Left lobe of liver (tissue), 2 donors: Measurements from ENCODE around the gene RNU7-1. TPM values are rescaled to one million over a fixed set of nuclear protein-coding genes. Genes with fewer than 3 reads are reported as not detected.

Source experiments
- ATAC-seq: fragments of 200-7000 bp; cut with Tn5 transposase; one replicate; pipeline ENCODE4 v1.9.1; 2020; ENCODE audit warnings: mild to moderate bottlenecking, moderate library complexity
- DNase-seq: peaks from one replicate; pipeline ENCODE4 v3.0.0-alpha.2; 2020; ENCODE audit warnings: low spot score
- total RNA-seq: library from RNA; stranded (reverse); gene quantifications from one replicate; pipeline ENCODE4 v1.2.1, GENCODE V29; 2021
- donor health status: DM: no; HTN: no; CAD: no; lungs with moderate emphysema.
- donor health status: DM: no; HTN: yes; CAD: no.

RNU7-1 gene
- total RNA-seq, 1 donor from 2014 or later, result not detected

DNA sequence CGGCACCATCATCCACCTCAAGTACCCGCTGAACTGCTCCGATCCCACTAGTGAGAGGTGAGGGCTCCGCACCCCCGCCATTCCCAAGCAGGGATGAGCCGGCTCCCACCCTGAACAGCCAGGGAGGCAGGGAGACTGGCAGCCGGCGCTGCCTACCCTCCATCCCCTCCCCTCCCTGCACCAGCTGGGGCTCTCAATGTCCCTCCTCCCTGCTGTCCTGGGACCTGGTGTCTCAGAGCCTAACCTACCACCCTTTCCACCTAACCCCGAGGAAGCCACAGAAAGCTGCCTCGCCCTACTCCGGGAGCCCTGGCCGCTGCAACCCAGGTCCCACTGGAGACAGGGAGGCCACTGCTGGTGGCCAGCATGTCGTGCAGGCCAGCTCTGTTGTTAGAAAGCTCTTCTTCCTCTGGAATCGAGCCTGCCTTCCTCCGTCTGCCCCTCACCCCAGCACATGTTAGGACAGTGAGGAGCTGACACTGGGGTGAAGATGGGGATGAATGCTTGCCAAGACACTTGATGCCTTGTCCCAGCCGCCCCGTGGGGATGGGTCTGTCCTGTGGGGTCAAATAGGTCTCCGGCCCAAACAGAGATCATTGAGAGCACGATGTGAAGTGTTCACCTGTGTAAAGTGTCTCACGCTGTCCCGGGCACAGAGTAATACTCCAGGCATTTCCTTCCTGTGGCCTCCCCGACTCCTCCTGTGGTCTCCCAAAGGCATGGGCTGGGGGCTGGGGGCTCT lies 8.7 kb downstream of the RNU7-1 start:
- ATAC-seq, result no peak
- DNase-seq, result no peak

DNA sequence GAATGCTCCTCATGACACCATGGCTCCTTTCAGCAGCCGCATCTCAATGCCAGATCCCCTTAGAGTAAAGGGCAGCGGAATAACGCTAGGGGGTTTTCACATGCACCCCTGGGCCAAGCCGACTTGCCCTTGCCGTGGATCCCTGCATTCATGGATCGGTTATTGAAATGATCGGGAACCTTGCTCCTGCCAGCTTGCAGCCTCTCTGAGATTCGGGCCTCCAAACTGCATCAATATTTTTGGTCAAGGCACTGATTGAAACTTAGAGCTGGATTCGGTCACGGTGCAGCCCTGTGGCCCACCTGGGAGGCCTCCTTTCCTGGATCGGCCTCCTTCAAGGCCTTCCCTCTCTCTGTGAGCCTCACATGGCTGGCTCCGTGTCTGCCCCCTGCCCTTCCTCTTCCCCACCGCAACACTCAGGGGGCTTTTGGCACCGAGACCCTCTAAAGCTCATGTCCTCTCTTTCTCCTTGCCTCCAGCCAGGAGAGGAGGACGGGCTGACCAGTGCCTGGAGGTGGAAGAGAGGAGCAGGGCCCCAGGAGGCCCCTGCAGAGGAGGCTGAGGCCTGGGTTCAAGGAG lies 9.3 kb downstream of the RNU7-1 start:
- ATAC-seq, result no peak
- no peak for DNase-seq

DNA sequence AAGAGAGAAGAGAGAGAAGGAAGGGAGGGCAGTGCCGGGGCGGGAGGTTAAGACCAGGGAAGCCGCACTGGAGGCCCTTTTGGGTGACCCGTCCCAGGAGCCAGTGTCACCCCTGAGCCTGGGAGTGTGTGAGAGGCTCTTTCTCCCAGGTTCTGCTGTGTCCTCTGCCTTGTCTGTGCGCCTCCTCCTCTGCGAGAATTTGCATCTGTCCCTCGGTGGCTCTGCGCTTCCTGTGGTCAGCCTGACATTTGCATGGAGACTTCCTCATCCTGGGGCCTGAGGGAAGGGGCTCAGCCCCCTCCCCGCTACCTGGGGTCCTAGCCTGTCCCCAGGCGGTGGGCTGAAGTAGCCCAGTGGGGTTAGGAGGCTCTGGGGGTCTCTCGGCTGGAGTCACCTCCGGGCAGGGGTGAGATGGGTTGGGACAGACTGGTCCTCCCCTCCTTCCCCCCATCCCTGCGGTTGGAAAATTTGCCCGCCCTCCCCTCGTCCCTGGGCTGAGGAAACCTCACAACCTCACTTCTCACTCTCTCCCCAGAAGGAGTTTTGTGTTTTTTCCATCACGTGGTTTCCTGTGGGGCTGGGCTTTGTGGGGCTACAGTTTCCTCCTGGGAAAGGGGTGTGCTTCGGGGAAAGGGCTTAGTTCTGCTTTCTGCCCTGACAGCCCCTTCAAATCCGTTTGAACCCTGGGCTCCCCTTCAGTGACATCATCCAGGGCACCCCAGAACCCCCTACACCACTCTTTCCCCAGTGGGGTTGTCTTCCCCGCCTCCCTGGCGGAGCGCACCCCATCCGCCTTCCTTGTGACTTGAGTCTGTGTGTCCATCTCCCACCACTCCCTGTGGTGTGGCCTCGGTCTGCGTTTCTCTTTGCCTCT lies 10.1 kb downstream of the RNU7-1 start:
- peak; percentile 55 for DNase-seq
- ATAC-seq, result peak; percentile 38

DNA sequence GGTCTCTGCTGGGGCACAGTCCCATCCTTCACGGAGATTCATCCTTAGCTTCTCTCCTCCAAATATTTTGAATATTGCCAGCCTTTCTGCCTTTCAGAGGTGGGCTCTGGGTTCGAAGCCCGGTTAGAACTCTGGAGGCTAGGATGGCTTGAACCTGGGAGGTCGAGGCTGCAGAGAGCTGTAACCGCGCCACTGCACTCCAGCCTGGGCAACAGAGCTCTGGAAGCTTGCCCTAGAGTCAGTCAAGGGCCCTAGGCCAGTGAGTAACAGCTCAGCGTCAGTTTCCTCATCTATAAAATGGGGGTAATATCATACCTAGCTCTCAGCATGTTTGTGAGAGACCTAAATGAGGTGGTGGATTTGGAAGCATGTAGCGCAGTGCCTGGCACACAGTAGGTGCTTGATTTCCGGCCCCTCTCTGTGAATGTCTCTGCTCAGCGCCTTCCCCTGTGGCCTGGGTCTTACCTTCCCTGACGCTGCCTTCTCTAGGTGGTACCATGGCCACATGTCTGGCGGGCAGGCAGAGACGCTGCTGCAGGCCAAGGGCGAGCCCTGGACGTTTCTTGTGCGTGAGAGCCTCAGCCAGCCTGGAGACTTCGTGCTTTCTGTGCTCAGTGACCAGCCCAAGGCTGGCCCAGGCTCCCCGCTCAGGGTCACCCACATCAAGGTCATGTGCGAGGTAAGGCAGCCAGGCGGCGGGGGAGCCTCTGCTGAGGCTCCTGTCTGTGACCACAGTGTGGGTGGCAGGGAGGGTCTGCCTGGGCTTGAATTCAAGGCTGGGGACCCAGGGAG lies 10.9 kb downstream of the RNU7-1 start:
- no peak for DNase-seq
- ATAC-seq, result no peak

DNA sequence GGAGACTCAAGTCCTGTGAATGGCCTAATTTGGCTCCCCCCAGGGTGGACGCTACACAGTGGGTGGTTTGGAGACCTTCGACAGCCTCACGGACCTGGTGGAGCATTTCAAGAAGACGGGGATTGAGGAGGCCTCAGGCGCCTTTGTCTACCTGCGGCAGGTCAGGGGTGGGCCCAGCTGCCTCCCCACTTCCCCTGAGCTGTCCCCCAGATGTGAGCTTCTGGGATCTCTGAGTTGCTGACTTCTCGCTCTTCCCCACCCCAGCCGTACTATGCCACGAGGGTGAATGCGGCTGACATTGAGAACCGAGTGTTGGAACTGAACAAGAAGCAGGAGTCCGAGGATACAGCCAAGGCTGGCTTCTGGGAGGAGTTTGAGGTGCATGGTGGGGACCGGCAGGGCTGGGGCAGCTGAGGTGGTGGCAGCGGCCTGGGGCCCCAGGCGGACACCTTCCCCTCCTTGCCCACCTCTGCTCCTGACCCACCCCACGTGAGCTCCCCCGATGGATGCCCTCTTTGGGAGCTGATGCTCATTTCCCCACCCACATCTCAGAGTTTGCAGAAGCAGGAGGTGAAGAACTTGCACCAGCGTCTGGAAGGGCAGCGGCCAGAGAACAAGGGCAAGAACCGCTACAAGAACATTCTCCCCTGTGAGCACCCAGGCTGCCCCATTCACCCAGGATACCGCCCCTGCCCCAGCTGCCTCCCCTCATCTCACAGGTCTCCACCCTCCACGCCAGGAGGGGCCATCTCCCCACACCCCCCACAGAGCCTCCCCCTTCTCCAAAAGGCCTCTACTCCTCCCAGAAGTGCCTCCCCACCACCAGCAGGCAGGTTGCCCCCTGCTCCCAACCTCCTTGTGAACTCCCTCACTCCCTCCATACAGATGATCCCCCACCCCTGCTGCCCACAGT lies 11.7 kb downstream of the RNU7-1 start:
- ATAC-seq, result no peak
- no peak for DNase-seq

DNA sequence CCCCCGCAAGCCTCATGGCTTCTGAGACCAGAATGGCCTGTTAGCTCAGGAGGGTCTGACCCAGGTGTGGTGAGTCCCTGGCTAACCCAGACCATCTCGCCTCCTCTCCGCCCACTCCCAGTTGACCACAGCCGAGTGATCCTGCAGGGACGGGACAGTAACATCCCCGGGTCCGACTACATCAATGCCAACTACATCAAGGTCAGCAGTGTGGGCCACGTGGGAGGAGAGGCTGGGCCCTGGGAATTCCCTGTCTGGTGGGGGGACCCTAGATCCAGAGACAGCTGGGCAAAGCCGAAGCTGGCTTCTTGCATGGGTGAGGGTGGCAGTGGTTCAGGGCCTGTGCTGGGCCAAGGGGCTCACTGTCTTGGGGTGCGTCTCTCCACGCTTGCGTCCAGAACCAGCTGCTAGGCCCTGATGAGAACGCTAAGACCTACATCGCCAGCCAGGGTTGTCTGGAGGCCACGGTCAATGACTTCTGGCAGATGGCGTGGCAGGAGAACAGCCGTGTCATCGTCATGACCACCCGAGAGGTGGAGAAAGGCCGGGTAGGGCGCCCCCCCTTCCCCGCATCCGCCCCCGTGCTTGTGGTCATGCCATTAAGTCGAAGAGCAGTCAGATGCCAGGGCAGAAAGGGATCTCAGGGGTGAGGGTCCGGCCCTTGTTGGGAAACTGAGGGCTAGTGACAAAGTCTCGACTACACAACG lies 12.6 kb downstream of the RNU7-1 start:
- DNase-seq (no peak), ATAC-seq (no peak)

DNA sequence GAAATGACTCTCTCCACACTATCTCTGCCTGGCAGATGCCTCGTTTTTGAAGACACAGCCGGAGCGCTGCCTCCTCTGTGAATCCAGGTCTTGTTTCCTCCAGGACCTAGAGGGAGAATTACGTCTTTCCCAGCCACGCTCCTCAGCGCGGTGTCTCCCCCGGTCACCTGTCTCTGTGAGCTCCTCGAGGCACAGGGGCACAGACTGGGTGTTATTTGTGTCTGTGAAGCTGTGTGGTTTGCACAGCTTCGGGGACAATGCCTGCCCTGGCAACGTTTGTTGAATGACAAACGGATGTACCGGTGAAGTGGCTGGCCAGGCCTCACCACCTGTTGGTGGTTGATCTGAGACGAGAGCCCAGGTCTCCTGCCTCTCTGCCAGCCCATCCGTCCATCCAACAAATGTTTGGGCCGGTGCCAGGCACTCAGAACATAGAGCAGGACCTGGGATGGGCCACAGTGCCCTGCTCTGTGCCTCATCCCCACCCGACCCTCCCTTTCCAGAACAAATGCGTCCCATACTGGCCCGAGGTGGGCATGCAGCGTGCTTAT lies 13.6 kb downstream of the RNU7-1 start:
- ATAC-seq (no peak), DNase-seq (no peak)

DNA sequence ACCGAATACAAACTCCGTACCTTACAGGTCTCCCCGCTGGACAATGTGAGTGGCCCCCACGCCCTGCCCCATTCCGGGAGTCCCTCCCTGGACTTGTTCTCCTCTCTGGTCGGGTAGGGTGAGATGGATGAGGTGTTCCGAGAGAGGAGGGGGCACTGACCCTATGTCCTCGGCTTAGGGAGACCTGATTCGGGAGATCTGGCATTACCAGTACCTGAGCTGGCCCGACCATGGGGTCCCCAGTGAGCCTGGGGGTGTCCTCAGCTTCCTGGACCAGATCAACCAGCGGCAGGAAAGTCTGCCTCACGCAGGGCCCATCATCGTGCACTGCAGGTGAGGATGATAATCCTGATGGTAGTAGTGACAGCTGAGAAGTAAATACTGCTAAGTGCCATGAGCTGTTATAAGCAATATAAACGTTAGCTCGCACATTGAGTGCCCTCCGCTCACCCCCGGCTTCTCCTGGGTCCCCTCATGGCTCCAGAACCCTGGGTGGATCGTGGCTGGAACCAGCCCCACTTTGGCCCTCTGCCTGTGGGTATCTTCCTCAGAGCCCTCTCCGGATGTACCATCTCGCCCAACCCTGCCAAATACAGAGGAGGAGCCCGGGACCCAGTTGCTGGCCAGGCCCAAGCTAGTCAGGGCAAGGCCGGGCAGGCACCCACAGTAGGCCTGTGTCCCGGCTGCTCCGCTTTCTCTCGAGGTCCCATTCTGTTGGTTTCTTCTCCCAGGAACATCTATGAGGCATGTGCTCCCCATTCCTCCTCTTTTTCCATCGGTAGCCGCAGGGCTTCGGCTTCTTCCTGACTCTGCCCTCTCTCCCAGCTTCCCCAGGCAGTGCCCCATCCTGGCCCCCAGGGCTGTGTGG lies 14.4 kb downstream of the RNU7-1 start:
- no peak for ATAC-seq
- peak; percentile 46 for DNase-seq

DNA sequence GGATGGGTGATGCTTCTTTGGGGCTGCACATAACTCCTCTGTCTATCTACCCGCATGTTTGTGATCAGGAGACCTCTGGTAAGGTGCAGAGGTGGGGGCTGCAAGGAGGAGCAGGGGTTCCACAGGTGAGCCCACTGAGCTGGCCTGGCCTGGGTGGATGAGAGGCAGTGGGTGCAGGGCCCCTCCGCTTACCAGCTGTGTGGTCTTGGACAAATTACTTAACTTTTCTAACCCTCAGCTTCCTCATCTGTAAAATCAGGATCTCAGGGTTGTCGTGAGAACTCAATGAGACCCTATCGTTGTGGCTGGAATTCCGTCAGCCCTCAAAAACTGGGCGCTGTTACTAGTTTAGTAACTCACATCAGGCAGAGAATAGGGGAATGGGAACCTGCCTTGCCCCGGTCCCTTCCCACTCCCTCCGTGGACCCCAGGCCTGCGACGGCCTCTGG lies 15.0 kb downstream of the RNU7-1 start:
- no peak for DNase-seq
- no peak for ATAC-seq

DNA sequence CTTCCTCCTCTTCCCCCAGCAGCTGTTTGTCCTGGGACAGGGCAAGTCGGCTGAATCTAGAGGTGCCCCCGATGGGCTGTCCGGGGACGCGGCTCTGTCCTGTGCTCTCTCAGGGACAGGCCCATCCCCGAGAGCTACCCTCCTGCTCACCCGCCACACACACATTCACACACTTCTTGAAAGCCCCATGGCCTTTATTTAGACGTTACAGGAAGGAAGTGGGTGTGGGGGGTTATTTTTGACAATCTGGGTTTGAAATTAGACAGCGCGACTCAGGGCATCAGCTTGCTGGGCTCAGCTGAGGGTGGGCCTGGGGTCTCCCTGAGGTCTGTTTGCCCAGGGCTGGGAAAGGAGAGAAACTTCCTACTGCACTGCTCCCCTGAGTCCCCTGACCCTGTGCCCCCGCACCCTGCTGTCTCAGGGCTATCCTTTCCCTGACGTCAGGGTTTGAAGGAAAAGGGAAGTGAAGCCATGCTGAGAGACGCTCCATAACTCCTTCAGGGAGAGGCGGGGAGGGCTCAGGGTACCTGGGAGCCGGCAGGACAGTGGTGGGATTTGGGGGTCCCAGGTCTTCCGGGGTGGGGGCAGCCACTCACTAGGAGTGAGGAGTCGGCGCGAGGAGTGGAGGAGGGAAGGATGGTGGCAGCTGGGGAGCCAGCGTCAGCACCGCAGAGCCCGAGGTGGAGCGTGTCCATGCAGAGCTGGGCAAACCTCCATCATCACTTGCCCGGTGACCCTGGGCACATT lies 15.6 kb downstream of the RNU7-1 start:
- peak; percentile 48 for DNase-seq

DNA sequence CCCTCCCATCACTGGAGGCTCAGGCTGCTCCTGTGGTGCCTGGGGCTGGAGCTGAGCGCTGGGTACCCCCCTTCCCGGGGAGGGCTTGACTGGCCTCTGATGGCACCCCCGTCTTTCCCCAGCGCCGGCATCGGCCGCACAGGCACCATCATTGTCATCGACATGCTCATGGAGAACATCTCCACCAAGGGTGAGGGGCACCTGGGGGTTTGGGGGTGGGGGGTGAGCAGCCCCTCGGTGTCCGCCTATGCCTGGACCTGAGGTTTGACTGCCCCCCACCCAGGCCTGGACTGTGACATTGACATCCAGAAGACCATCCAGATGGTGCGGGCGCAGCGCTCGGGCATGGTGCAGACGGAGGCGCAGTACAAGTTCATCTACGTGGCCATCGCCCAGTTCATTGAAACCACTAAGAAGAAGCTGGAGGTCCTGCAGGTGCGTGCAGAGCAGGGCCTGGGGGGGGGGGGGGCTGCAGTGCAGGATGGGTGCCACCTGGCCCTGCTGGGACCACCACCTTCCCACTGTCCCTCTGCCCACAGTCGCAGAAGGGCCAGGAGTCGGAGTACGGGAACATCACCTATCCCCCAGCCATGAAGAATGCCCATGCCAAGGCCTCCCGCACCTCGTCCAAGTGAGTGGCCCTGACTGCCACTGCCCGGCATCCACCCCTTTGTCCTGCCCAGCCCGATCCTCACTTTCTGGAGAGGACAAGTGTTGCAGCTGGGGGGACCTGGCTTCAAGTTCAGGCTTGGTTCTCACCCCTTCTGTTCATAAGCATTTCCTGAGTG lies 16.4 kb downstream of the RNU7-1 start:
- ATAC-seq (no peak), DNase-seq (no peak)

More for the DNA sequence above, 15.6 kb downstream of the RNU7-1 start:
- ATAC-seq, result no peak

DNA sequence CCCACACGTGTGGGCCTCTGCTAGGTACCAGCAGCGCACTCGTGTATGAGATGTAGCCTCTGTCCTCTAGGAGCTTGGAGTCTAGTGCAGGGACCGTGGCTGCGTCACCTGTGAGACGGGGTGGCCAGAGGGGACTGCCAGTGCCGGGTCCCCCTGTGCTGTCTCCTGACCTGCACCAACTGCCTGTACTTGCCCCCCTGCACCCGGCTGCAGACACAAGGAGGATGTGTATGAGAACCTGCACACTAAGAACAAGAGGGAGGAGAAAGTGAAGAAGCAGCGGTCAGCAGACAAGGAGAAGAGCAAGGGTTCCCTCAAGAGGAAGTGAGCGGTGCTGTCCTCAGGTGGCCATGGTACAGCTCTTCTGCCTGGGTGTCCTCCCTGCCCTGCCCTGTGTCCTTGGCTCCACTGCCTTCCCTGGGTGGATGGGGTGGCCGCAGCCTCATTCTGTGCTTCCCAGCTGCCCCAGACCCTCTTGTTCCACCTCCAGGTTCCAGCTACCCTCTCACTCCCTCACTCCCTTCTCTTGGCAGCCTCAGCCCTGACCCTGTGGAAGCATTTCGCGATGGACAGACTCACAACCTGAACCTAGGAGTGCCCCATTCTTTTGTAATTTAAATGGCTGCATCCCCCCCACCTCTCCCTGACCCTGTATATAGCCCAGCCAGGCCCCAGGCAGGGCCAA lies 17.1 kb downstream of the RNU7-1 start:
- ATAC-seq, result peak; percentile 46
- DNase-seq, result peak; percentile 53

DNA sequence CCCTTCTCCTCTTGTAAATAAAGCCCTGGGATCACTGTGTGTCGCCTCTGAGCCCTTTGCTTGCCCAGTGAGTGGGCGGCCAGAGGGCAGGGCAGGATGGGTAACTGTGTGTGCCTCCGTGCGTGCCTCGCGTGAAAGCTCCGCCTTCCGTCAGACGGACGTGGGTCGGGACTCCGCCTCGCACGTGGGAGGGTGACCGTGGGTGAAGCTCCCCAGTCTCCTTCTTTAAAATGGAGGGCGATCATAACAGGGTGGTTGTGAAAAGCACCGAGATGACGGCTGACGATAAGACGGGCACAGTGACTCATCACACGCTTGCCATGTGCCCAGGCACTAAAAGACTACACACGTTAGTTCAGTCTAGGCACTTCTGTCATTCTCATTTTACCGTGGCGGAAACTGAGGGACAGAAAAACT lies 17.7 kb downstream of the RNU7-1 start:
- peak; percentile 76 for ATAC-seq
- peak; percentile 83 for DNase-seq

DNA sequence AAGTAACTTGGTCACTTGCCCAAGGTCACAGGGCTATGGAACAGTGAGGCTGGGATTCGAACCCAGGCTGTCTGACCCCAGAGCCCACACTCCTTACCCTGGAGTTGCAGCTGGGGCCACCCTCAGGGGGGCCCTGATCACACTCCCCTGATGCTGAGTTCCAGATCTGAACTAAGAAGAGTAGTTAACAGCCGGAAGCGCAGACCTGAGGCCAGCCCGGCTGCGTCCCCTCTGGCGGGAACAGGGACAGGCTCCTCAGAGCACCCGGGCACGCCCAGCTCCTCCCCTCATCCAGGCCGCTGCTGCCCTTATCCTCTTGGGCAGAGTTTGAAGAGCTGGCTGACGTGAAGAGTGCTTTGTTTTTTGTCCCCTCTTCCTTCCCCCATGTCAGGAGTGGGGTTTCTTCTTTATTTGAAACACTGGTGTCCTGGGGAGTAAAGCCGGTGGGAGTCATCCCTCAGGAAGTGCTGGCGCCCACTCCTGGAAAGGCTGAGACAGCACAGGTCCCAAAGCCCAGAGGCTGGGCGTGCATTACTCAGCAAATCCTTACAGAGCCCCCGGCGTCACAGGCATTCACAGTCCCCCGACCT lies 18.2 kb downstream of the RNU7-1 start:
- DNase-seq (peak; percentile 54), ATAC-seq (peak; percentile 39)

DNA sequence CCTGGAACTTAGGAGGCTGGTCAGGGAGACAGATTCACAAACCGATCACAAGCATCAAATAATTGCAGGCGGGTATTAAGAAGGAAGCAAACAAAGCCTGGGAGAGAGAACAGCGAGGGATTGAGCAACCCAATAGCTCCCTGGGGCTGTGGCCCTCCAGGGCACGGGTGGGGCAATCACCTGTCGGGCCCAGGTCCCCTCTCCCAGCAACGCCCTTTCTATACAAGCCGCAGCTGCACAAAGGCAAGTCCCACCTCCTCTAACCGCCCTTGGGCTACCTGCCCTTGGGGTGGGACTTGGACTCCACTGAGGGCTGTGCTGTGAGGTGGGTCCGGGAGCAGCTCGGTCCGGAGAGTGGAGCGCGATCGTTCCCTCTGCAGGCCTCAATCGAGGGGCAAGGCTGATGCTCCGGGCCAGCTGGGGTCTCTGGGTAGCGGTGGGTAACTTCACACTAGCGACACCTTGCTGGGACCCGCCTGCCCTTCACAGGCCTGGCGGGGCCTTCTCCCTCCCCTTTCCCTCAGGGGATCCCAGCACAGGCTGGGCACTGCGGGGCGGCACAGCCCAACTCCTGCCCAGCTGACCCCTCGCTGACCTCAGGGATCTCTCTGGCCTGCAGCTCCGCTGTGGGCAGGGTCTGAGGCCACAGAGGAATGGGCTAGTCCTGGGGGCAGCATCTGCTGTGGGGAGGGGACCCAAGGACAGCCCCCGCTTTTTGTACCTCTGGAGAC lies 18.8 kb downstream of the RNU7-1 start:
- ATAC-seq (peak; percentile 8), DNase-seq (peak; percentile 48)
